Sigmoid colon (tissue), 7 donors: Measurements from ENCODE around the gene NMNAT3. TPM values are rescaled to one million over a fixed set of nuclear protein-coding genes. Genes with fewer than 3 reads are reported as not detected.

Source experiments
- DNase-seq: peaks from one replicate; pipeline ENCODE4 v3.0.0-alpha.2; 2019
- H3K27ac ChIP-seq, 4 donors: fragments of 200-600 bp; sonication (generic); one replicate each; pipeline ENCODE4 v1.5.1; 2016 to 2019; ENCODE audit warnings: mild to moderate bottlenecking in 1 of 4
- H3K27me3 ChIP-seq, 3 donors: fragments of 200-600 bp; sonication (generic); one replicate each; pipeline ENCODE4 v1.5.1; 2019; ENCODE audit warnings: mild to moderate bottlenecking in 1 of 3
- H3K36me3 ChIP-seq, 4 donors: fragments of 200-600 bp; sonication (generic); one replicate each; pipeline ENCODE4 v1.5.1; 2016 to 2019
- H3K4me1 ChIP-seq, 4 donors: fragments of 200-600 bp; sonication (generic); one replicate each; pipeline ENCODE4 v1.5.1; 2017 to 2019
- H3K4me3 ChIP-seq, 4 donors: fragments of 200-600 bp; sonication (generic); one replicate each; pipeline ENCODE4 v1.5.1; 2017 to 2019; ENCODE audit warnings: mild to moderate bottlenecking in 2 of 4, moderate library complexity in 1 of 4
- H3K9me3 ChIP-seq, 4 donors: fragments of 200-600 bp in 3 of 4; sonication (generic) in 3 of 4; one replicate each; pipeline versions ENCODE4 v1.5.1 to v1.6.1; 2013 to 2019
- CTCF ChIP-seq, 4 experiments: fragments of 450-650 bp in 3 of 4; fragments of 200-600 bp in 1 of 4; IDR thresholded peaks; one replicate each; pipeline ENCODE4 v1.5.1; 2016 to 2019; ENCODE audit warnings: antibody characterized with exemption in 4 of 4, mild to moderate bottlenecking in 3 of 4, moderate library complexity in 2 of 4
- EP300 ChIP-seq, 4 donors: sonication (generic); formaldehyde crosslinking; IDR thresholded peaks; one replicate each; pipeline ENCODE4 v1.6.1; 2017; ENCODE audit warnings: antibody characterized with exemption in 4 of 4
- POLR2A ChIP-seq, 2 donors: fragments of 450-650 bp; IDR thresholded peaks; one replicate each; pipeline ENCODE4 v1.6.1; 2016; ENCODE audit warnings: antibody characterized with exemption in 2 of 2, mild to moderate bottlenecking in 2 of 2, moderate library complexity in 2 of 2
- POLR2AphosphoS5 ChIP-seq, 4 donors: sonication (generic); formaldehyde crosslinking; IDR thresholded peaks; one replicate each; pipeline ENCODE4 v1.6.1; 2017; ENCODE audit warnings: antibody characterized with exemption in 4 of 4
- WGBS, 2 donors: extraction: QIAGEN DNeasy Blood & Tissue Kit; methylation state at CpG; one replicate each; pipeline ENCODE4 v1.1.7; 2013; 5-methylcytosine and 5-hydroxymethylcytosine counted together
- intact Hi-C: fragments of 100-400 bp; cut with DNase I; formaldehyde crosslinking; loops from one replicate; pipeline ENCODE4 v1.15.1; 2023
- polyA plus RNA-seq, 3 donors: library from polyadenylated mRNA; stranded (reverse); fragments of 200-250 nt; gene quantifications; one replicate each; pipeline ENCODE4 v1.2.3, GENCODE V29; 2013
- total RNA-seq, 4 donors: library from RNA; depleted of rRNA; stranded (reverse); fragments of >200 nt; gene quantifications; one replicate each; pipeline ENCODE4 v1.1.0, GENCODE V29; 2016
- donor health status: healthy with polysubstance abuse.
- donor health status: Bipolar disorder and iron deficiency.
- donor health status: healthy.

NMNAT3 gene
- total and polyA plus RNA-seq, 7 donors, result 3.4 to 24.6 (median 10.0) TPM

GRCh38 chr3:139646512-139646911 lies 31.3 kb downstream of the NMNAT3 start:
- no peak for TF ChIP-seq POLR2A (IDR thresholded peaks at IDR 0.05)
- no peak for TF ChIP-seq EP300 (IDR thresholded peaks at IDR 0.05)
- TF ChIP-seq POLR2AphosphoS5 (IDR thresholded peaks at IDR 0.05), result no peak
- no peak for TF ChIP-seq CTCF (IDR thresholded peaks at IDR 0.05)
- Histone ChIP-seq H3K36me3 (no peaks in the 10 kb centered on the region), H3K4me3 (no peak overlapping the region), H3K27ac (no peak overlapping the region), H3K9me3 (no peaks in the 10 kb centered on the region), H3K27me3 (no peaks in the 10 kb centered on the region), H3K4me1 (no peaks in the 10 kb centered on the region)
- no peak for DNase-seq
- intact Hi-C loops, result no loop called here
- WGBS, 2 donors, result 92 to 93% methylated on average over 4 of the region's 4 CpGs

DNA sequence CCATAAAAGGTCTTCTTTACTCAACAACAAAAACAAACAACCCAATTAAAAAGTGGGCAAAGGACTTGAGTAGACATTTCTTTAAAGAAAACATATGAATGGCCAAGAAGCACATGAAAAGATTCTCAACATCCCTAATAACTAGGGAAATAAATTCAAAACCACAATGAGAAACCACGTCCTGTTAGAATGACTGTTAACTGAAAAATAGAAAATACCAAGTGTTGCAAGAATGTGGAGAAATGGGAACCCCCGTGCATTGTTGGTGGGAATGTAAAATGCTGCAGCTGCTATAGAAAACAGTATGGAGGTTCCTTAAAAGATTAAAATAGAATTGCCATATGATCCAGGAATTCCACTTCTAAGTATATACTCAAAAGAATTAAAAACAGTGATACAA lies 34.8 kb downstream of the NMNAT3 start:
- WGBS, 2 donors, result 46 to 82% methylated on average over 2 of the region's 2 CpGs
- TF ChIP-seq EP300 (IDR thresholded peaks at IDR 0.05) (no peak), CTCF (IDR thresholded peaks at IDR 0.05) (no peak), POLR2AphosphoS5 (IDR thresholded peaks at IDR 0.05) (no peak), POLR2A (IDR thresholded peaks at IDR 0.05) (no peak)

GRCh38 chr3:139640456-139640855 lies 37.3 kb downstream of the NMNAT3 start:
- DNase-seq, result no peak
- Histone ChIP-seq H3K27ac (no peak overlapping the region), H3K4me1 (peaks cover 0 to 3% (median 0%) of the 10 kb centered on the region in 4 donors), H3K9me3 (no peaks in the 10 kb centered on the region), H3K27me3 (no peaks in the 10 kb centered on the region), H3K4me3 (no peak overlapping the region), H3K36me3 (no peaks in the 10 kb centered on the region)
- intact Hi-C loops, result no loop called here
- no peak for TF ChIP-seq POLR2A (IDR thresholded peaks at IDR 0.05)
- TF ChIP-seq CTCF (IDR thresholded peaks at IDR 0.05), result no peak
- TF ChIP-seq POLR2AphosphoS5 (IDR thresholded peaks at IDR 0.05), result no peak
- TF ChIP-seq EP300 (IDR thresholded peaks at IDR 0.05), result no peak
- WGBS, 2 donors, result 76 to 84% methylated on average over 1 of the region's 1 CpG

More for the DNA sequence above, 34.8 kb downstream of the NMNAT3 start:
- Histone ChIP-seq H3K36me3 (no peaks in the 10 kb centered on the region), H3K27me3 (no peaks in the 10 kb centered on the region), H3K4me3 (no peak overlapping the region), H3K27ac (no peak overlapping the region), H3K4me1 (peaks cover 0 to 3% (median 0%) of the 10 kb centered on the region in 4 donors), H3K9me3 (no peaks in the 10 kb centered on the region)
- no peak for DNase-seq
- intact Hi-C loops, result no loop called here

DNA sequence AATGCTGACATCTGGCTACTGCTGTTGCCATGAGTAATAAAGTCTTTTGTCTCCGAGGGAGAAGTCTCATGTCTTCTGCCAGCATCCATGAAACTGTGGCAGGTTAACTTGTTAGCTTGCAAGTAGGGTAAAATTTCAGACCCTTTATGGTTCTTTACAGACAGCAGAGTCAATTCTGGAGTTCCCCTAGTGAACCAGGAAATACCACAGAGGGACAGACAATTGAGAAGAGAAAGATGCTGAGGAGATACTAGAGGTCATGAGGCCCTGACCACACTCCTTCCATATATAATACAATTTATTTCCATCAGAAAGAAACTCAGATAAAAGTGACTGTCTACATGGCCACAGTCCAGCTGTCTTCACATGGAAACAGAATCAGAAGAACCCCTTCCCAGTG lies 38.1 kb downstream of the NMNAT3 start:
- TF ChIP-seq CTCF (IDR thresholded peaks at IDR 0.05), result no peak
- TF ChIP-seq EP300 (IDR thresholded peaks at IDR 0.05), result no peak
- TF ChIP-seq POLR2AphosphoS5 (IDR thresholded peaks at IDR 0.05), result no peak
- TF ChIP-seq POLR2A (IDR thresholded peaks at IDR 0.05), result no peak
- intact Hi-C loops, result no loop called here
- 74 to 75% methylated on average over 1 of the region's 1 CpG for WGBS, 2 donors
- Histone ChIP-seq H3K27me3 (no peaks in the 10 kb centered on the region), H3K9me3 (no peaks in the 10 kb centered on the region), H3K4me1 (peaks cover 0 to 3% (median under 1%) of the 10 kb centered on the region in 4 donors), H3K27ac (no peak overlapping the region), H3K36me3 (no peaks in the 10 kb centered on the region), H3K4me3 (no peak overlapping the region)
- DNase-seq, result no peak

DNA sequence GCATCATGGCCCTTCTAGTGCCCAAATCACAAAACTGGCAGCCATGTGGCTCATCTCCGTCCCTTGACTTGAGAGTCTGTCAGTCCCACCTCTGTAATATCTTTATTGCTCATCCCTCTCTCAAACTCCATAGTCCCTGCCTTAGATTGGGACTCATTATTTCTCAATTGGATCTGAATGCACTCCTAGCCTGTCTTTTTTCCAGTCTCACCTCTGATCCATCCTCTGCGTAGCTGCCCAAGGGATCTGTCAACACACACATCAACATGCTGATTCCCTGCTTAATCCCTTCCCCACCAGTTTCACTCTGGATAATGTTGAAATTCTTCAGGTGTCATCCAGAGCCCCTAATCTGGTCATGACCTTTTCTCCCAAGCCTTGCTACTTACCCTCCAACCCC lies 39.3 kb downstream of the NMNAT3 start:
- Histone ChIP-seq H3K36me3 (no peaks in the 10 kb centered on the region), H3K4me1 (peaks cover 0 to 4% (median 1%) of the 10 kb centered on the region in 4 donors), H3K4me3 (no peak overlapping the region), H3K27ac (no peak overlapping the region), H3K9me3 (no peaks in the 10 kb centered on the region), H3K27me3 (no peaks in the 10 kb centered on the region)
- no peak for DNase-seq
- TF ChIP-seq CTCF (IDR thresholded peaks at IDR 0.05), result no peak
- no peak for TF ChIP-seq EP300 (IDR thresholded peaks at IDR 0.05)
- 91 to 94% methylated on average over 2 of the region's 2 CpGs for WGBS, 2 donors
- intact Hi-C loops, result no loop called here
